HepG2 (cell line): Measurements from ENCODE around the gene SPATA25. TPM values are rescaled to one million over a fixed set of nuclear protein-coding genes. Genes with fewer than 3 reads are reported as not detected.
A peak's percentile ranks its signal among the peaks of the same experiment; 100 is the strongest.

Experiments used
- ATAC-seq: fragments of 200-7000 bp; cut with Tn5 transposase; 3 replicates; pipeline ENCODE4 v1.9.1; 2020; ENCODE audit warnings: mild to moderate bottlenecking, moderate library complexity
- BruUV-seq: library from RNA; stranded (reverse); fragments of 400-500 nt; replicated peaks from 2 replicates; lab custom pipeline; 2021; lab: Mats Ljungman, UMichigan
- CTCF ChIA-PET: fragments of 300-600 bp; formaldehyde crosslinking; extraction: SDS; loops from one replicate; lab custom pipeline; 2021; ENCODE audit warnings: low total read pairs, inconsistent platforms, low intra/inter-chr PET ratio; lab: Yijun Ruan, JAX
- POLR2A ChIA-PET: fragments of 350-600 bp; sonication (Branson Sonifier 250); formaldehyde crosslinking; loops from one replicate; lab custom pipeline; 2020; ENCODE audit warnings: antibody characterized with exemption, inconsistent platforms; lab: Yijun Ruan, JAX
- DNase-seq: peaks from one replicate; pipeline ENCODE4 v3.0.0-alpha.2; 2015; ENCODE audit warnings: low spot score
- FAIRE-seq: peaks from 3 replicates; lab custom pipeline; 2011; peaks lifted over from hg19 to GRCh38; lab: Jason Lieb, UNC
- H2AFZ ChIP-seq: one replicate; pipeline ENCODE4 v1.6.1; 2011; ENCODE audit warnings: low read length, inconsistent platforms
- H3K27ac ChIP-seq: fragments of 300-600 bp; 3 replicates; pipeline ENCODE4 v1.8.0; 2011; ENCODE audit warnings: mixed run types, mild to moderate bottlenecking, mixed read lengths, low read length, inconsistent platforms; ENCODE audit not compliant: insufficient read depth; ENCODE audit errors: extremely low read length
- H3K27me3 ChIP-seq, 2 experiments: fragments of 200-600 bp in 1 of 2; 2 replicates in 1 of 2; 3 replicates in 1 of 2; pipeline versions ENCODE4 v1.6.0 to v1.8.0; 2011; ENCODE audit warnings: low read length in 2 of 2, mild to moderate bottlenecking in 2 of 2, moderate library complexity in 2 of 2, inconsistent platforms in 1 of 2; ENCODE audit not compliant: insufficient read depth in 2 of 2, control insufficient read depth in 1 of 2
- H3K36me3 ChIP-seq, 2 experiments: fragments of 200-600 bp in 1 of 2; replicated peaks in 1 of 2; 2 replicates in 1 of 2; 3 replicates in 1 of 2; pipeline versions ENCODE4 v1.5.1 to v1.8.0; 2011; ENCODE audit warnings: low read length in 2 of 2, inconsistent platforms in 1 of 2; ENCODE audit not compliant: insufficient read depth in 2 of 2, control insufficient read depth in 1 of 2
- H3K4me1 ChIP-seq: 2 replicates; pipeline ENCODE4 v1.5.1; 2012; ENCODE audit warnings: low read length, inconsistent platforms; ENCODE audit not compliant: insufficient read depth
- H3K4me2 ChIP-seq: 2 replicates; pipeline ENCODE4 v1.6.0; 2011; ENCODE audit warnings: low read depth, low read length, inconsistent platforms
- H3K4me3 ChIP-seq, 3 experiments: fragments of 200-600 bp in 1 of 3; sonication (generic), shearing (Covaris generic) in 1 of 3; replicated peaks in 1 of 3; 2 replicates each; pipeline ENCODE4 v1.5.1; 2011 to 2016; ENCODE audit warnings: low read length in 3 of 3, inconsistent platforms in 2 of 3, low read depth in 2 of 3, mild to moderate bottlenecking in 2 of 3, control low read depth in 1 of 3, mixed read lengths in 1 of 3; ENCODE audit not compliant: insufficient read depth in 1 of 3
- H3K79me2 ChIP-seq: one replicate; pipeline ENCODE4 v1.6.1; 2011; ENCODE audit warnings: low read length, inconsistent platforms; ENCODE audit not compliant: insufficient read depth
- H3K9ac ChIP-seq: 2 replicates; pipeline ENCODE4 v1.6.0; 2011; ENCODE audit warnings: mild to moderate bottlenecking, low read depth, low read length, inconsistent platforms; ENCODE audit not compliant: insufficient read depth
- H3K9me3 ChIP-seq: 2 replicates; pipeline ENCODE4 v1.5.1; 2012; ENCODE audit warnings: mild to moderate bottlenecking, low read length
- H4K20me1 ChIP-seq: 2 replicates; pipeline ENCODE4 v1.6.0; 2011; ENCODE audit warnings: inconsistent platforms, mild to moderate bottlenecking, low read length, moderate library complexity; ENCODE audit not compliant: insufficient read depth
- EP300 ChIP-seq, 3 experiments: sonication (generic) in 1 of 3; formaldehyde crosslinking in 1 of 3; IDR thresholded peaks; 2 replicates each; pipeline versions ENCODE4 v1.5.1 to v1.6.1; 2011 to 2020; ENCODE audit warnings: low read depth in 2 of 3, low read length in 2 of 3, borderline replicate concordance in 1 of 3, improper control_type of control experiment in 1 of 3, mild to moderate bottlenecking in 1 of 3, missing genetic modification reagents in 1 of 3, moderate library complexity in 1 of 3
- HNF4A ChIP-seq: sonication (generic); formaldehyde crosslinking; IDR thresholded peaks from 2 replicates; pipeline ENCODE4 v1.4.0; 2020; ENCODE audit warnings: missing genetic modification reagents
- SIN3B ChIP-seq: fragments of 150-350 bp; IDR thresholded peaks from 2 replicates; pipeline ENCODE4 v1.6.1; 2014; ENCODE audit warnings: low read length
- ZBTB38 ChIP-seq: sonication (generic); formaldehyde crosslinking; IDR thresholded peaks from 2 replicates; pipeline ENCODE4 v1.5.1; 2020; ENCODE audit warnings: mild to moderate bottlenecking, missing genetic modification reagents
- ZNF17 ChIP-seq: sonication (generic); formaldehyde crosslinking; IDR thresholded peaks from 2 replicates; pipeline ENCODE4 v1.5.0; 2020; ENCODE audit warnings: mild to moderate bottlenecking, missing genetic modification reagents
- ZNF460 ChIP-seq: sonication (generic); formaldehyde crosslinking; IDR thresholded peaks from 2 replicates; pipeline ENCODE4 v1.5.1; 2020; ENCODE audit warnings: missing genetic modification reagents, mild to moderate bottlenecking, borderline replicate concordance
- ZNF558 ChIP-seq: sonication (generic); formaldehyde crosslinking; IDR thresholded peaks from 2 replicates; pipeline ENCODE4 v1.9.0; 2022; ENCODE audit warnings: mild to moderate bottlenecking, missing genetic modification reagents, borderline replicate concordance
- ZNF773 ChIP-seq: sonication (generic); formaldehyde crosslinking; IDR thresholded peaks from 2 replicates; pipeline ENCODE4 v1.4.0; 2020; ENCODE audit warnings: missing genetic modification reagents, borderline replicate concordance
- WGBS: methylation state at CpG from one replicate; pipeline ENCODE4 v1.1.6; 2017; ENCODE audit warnings: low lambda C conversion rate; 5-methylcytosine and 5-hydroxymethylcytosine counted together
- in situ Hi-C: cut with HindIII; loops from 2 replicates; pipeline ENCODE4 v1.10.0; 2017; ENCODE audit warnings: low pct_unique_long_range_greater_than_20kb; ENCODE audit not compliant: extremely low pct_ligation_motif_present
- intact Hi-C: fragments of 100-400 bp; cut with micrococcal nuclease; formaldehyde crosslinking; loops from one replicate; pipeline ENCODE4 v1.10.0; 2022; ENCODE audit not compliant: unreplicated experiment
- polyA plus RNA-seq, 8 experiments: library from polyadenylated mRNA; depleted of rRNA in 3 of 8; stranded (reverse) in 7 of 8; unstranded in 1 of 8; fragments of >200 nt; fragmentation: Illumina TruSeq in 4 of 8; extraction: Trizol in 4 of 8; gene quantifications; 2 replicates each; pipeline versions ENCODE4 v1.2.1 to v1.2.3, GENCODE V29; 2011 to 2016; ENCODE audit warnings: low read depth in 4 of 8, missing spikeins in 1 of 8, mixed read lengths in 1 of 8; ENCODE audit not compliant: insufficient read depth in 1 of 8
- total RNA-seq, 5 experiments: library from RNA; depleted of rRNA; stranded (reverse); fragments of >200 nt; fragmentation: Illumina TruSeq; extraction: Trizol; gene quantifications; 2 replicates each; pipeline ENCODE4 v1.2.3, GENCODE V29; 2016; ENCODE audit warnings: low read depth in 1 of 5
- TF ChIP-seq, protein P1 (sequence below), 2 experiments: sonication (generic) in 1 of 2; formaldehyde crosslinking in 1 of 2; IDR thresholded peaks; 2 replicates each; pipeline versions ENCODE4 v1.4.0 to v1.6.1; 2016 to 2020; ENCODE audit warnings: borderline replicate concordance in 1 of 2, low read depth in 1 of 2, mild to moderate bottlenecking in 1 of 2, missing genetic modification reagents in 1 of 2
- TF ChIP-seq, protein P2 (sequence below): sonication (generic); formaldehyde crosslinking; IDR thresholded peaks from 2 replicates; pipeline ENCODE4 v1.5.0; 2020; ENCODE audit warnings: missing genetic modification reagents
- TF ChIP-seq, protein P3 (sequence below): sonication (generic); formaldehyde crosslinking; IDR thresholded peaks from 2 replicates; pipeline ENCODE4 v1.5.0; 2020; ENCODE audit warnings: mild to moderate bottlenecking, missing genetic modification reagents
- TF ChIP-seq, protein P4 (sequence below): sonication (generic); formaldehyde crosslinking; IDR thresholded peaks from 2 replicates; pipeline ENCODE4 v1.4.0; 2020; ENCODE audit warnings: missing genetic modification reagents, low read depth, mild to moderate bottlenecking, borderline replicate concordance

SPATA25 gene
- total and polyA plus RNA-seq, 2 of the 13 experiments (the other 11 are each of a cell fraction or from before 2014, with no cell fraction given) = 4.8 to 7.6 TPM

DNA sequence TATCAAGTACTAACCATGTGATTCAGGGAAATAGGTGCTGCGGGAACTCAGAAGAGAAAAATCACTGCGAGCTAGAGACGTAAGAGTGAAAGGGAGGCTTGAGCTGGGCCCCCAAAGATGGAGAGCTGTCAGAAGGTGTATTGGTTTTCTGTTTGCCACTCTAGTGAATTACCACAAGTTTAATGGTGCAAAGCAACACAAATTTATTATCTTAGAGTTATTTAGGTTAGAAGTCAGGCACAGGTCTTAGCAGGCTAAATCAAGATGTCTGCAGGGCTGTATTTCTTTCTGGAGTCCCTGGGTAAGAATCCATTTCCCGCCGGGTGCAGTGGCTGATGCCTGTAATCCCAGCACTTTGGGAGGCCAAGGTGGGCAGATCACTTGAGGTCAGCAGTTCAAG lies 27.5 kb downstream of the SPATA25 start (continued):
- TF ChIP-seq, protein P1, sequence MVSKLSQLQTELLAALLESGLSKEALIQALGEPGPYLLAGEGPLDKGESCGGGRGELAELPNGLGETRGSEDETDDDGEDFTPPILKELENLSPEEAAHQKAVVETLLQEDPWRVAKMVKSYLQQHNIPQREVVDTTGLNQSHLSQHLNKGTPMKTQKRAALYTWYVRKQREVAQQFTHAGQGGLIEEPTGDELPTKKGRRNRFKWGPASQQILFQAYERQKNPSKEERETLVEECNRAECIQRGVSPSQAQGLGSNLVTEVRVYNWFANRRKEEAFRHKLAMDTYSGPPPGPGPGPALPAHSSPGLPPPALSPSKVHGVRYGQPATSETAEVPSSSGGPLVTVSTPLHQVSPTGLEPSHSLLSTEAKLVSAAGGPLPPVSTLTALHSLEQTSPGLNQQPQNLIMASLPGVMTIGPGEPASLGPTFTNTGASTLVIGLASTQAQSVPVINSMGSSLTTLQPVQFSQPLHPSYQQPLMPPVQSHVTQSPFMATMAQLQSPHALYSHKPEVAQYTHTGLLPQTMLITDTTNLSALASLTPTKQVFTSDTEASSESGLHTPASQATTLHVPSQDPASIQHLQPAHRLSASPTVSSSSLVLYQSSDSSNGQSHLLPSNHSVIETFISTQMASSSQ (IDR thresholded peaks at IDR 0.05; ENCODE audit: low read depth) = no peak
- TF ChIP-seq, protein P1 (CRISPR knock-in tag; IDR thresholded peaks at IDR 0.05; ENCODE audit: borderline replicate concordance) = no peak
- TF ChIP-seq ZNF460 (CRISPR knock-in tag) = no peak
- TF ChIP-seq, protein P2, sequence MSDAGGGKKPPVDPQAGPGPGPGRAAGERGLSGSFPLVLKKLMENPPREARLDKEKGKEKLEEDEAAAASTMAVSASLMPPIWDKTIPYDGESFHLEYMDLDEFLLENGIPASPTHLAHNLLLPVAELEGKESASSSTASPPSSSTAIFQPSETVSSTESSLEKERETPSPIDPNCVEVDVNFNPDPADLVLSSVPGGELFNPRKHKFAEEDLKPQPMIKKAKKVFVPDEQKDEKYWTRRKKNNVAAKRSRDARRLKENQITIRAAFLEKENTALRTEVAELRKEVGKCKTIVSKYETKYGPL (CRISPR knock-in tag) = no peak

DNA sequence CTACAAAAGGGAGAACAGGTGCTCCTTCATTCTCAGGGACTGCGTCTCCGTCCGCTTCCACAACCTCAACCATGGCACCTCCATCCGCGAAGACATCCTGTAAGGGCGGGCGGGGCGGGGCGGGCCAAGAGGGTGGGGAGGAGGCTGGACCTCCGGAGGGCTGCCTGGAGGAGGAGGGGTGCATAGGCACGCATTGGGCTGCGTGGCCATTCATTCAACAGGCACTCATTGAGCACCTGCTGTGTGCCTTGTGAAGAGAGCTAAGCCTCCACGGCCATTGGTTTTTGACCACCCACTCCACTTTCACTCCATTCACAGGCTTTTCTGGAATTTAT lies 29.6 kb downstream of the SPATA25 start:
- Histone ChIP-seq H3K36me3 (no peaks in the 10 kb centered on the region), H4K20me1 (no peaks in the 10 kb centered on the region), H3K4me1 (peaks cover 59% of the 10 kb centered on the region), H3K79me2 (peaks cover 4% of the 10 kb centered on the region), H3K4me2 (peak overlapping the region; percentile 87), H3K9ac (peak overlapping the region; percentile 80), H3K27me3 (no peaks in the 10 kb centered on the region; a peak in 1 of 5 replicates), H2AFZ (no peak overlapping the region), H3K4me3 (peak overlapping the region; percentile 78 to 91 (median 83)), H3K27ac (peak overlapping the region; percentile 43), H3K9me3 (no peaks in the 10 kb centered on the region)
- no TSS peak for BruUV-seq
- in situ Hi-C loops = no loop called here
- ChIA-PET CTCF (no interaction called here), POLR2A (interaction anchor here (0.5 to 7.6 kb wide), 12 partner anchors 11 to 85 kb away, joined by 3 to 85 read pairs (median 5); partner anchors contain the start of genes CTSA, NEURL2, PCIF1 and SNX21)
- ATAC-seq (no peak), DNase-seq (no peak), FAIRE-seq (no peak)
- intact Hi-C loops = loop anchor here (2.0 kb wide), 2 partner anchors 33 to 77 kb away; partner anchors contain the start of genes CTSA, NEURL2 and PCIF1
- 47% methylated on average over 13 of the region's 13 CpGs for WGBS
- TF ChIP-seq EP300 (IDR thresholded peaks at IDR 0.05; ENCODE audit: low read depth in 2 of 2, low read length in 2 of 2) = no peak
- no peak for TF ChIP-seq EP300 (CRISPR knock-in tag; IDR thresholded peaks at IDR 0.05; ENCODE audit: borderline replicate concordance)
- TF ChIP-seq ZNF17 (CRISPR knock-in tag) = no peak
- TF ChIP-seq, protein P3, sequence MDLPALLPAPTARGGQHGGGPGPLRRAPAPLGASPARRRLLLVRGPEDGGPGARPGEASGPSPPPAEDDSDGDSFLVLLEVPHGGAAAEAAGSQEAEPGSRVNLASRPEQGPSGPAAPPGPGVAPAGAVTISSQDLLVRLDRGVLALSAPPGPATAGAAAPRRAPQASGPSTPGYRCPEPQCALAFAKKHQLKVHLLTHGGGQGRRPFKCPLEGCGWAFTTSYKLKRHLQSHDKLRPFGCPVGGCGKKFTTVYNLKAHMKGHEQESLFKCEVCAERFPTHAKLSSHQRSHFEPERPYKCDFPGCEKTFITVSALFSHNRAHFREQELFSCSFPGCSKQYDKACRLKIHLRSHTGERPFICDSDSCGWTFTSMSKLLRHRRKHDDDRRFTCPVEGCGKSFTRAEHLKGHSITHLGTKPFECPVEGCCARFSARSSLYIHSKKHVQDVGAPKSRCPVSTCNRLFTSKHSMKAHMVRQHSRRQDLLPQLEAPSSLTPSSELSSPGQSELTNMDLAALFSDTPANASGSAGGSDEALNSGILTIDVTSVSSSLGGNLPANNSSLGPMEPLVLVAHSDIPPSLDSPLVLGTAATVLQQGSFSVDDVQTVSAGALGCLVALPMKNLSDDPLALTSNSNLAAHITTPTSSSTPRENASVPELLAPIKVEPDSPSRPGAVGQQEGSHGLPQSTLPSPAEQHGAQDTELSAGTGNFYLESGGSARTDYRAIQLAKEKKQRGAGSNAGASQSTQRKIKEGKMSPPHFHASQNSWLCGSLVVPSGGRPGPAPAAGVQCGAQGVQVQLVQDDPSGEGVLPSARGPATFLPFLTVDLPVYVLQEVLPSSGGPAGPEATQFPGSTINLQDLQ (CRISPR knock-in tag) = no peak
- 0 out of 2 replicates have a peak, but pooled peaks have one; percentile 4 for TF ChIP-seq ZNF558 (CRISPR knock-in tag)
- no peak for TF ChIP-seq HNF4A (CRISPR knock-in tag)
- TF ChIP-seq ZBTB38 (CRISPR knock-in tag) = peak; percentile 30; the same call in 1 of the 2 replicates
- peak; percentile 15; the same call in 1 of the 2 replicates for TF ChIP-seq ZNF773 (CRISPR knock-in tag)
- TF ChIP-seq, protein P4, sequence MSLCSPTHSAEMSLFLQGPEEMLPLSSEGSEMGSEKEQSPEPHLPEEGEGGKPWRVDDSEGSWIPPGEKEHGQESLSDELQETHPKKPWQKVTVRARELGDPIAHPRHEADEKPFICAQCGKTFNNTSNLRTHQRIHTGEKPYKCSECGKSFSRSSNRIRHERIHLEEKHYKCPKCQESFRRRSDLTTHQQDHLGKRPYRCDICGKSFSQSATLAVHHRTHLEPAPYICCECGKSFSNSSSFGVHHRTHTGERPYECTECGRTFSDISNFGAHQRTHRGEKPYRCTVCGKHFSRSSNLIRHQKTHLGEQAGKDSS = 0 out of 2 replicates have a peak, but pooled peaks have one; percentile 5
- 0 out of 2 replicates have a peak, but pooled peaks have one; percentile 13 for TF ChIP-seq SIN3B
